GM21447 (cell line): ENCODE data around the gene FCHSD1.

Experiments
- ATAC-seq: cut with Tn5 transposase; IDR thresholded peaks from one replicate; pipeline ENCODE4 v1.9.1; 2021; ENCODE audit not compliant: unreplicated experiment

FCHSD1 gene

DNA sequence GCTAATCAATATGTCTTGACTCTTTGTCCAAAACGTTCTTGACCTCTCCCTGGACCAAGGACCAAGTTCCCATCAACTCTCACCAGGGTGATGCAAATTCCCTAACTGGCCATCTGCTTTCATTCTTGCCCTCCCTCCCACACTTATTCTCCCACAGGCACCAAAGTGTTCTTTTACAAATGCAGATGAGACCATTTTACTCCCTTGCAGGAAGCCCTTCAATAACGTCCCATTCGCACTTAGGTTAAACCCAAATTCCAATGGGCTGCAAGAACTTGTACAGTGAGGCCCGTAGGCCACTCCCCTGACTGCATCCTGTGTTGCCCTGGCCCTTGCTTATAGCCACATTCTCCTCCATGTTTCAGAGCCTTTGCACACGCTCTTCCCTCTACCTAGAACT, 23.5 kb upstream of the FCHSD1 start:
- no peak for ATAC-seq

DNA sequence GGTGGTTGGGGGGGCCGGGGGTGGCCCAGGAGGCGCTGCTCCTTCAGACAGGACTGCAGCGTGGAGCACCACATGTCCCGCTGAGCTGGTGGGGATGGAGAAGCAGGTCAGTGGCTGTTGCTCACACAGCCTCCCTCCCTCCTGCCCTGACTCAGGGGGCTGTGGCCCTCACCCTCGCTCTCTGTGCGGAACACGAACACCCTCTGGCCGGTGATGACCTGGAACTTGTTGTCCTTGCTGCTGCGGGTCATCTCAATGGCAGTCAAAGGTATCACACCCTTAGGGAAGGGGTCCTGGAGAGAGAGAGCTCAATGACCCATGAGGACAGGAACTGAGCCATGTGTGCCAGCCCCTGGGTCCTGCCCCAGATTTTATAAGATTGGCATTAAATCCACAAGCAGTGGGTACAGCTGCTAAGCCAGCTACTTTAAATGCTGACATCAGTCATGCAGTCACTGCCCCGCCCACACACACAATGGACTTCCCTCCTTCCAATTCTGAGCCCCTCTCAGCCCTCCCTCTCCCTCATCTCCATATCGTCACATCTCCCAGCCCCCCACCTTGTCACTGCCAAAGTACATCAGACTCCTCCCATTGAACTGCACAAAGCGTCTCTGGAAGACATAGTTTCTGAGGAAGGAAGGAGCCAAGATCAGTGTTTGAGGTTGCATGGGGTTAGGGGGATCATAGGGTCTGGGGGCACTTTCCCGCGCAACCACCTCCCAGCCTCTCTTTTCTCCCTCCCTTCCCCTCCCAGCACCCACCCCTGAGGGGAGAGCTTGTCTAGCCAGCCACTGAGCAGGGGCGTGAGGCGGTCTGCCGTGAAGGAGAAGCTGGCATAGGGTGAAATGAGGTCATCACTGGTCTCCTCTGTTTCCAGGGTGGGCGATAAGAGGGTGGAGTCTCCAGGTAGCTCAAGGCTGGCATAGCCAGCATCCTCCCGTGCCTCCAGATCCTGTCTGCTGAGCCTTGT, 21.9 kb upstream of the FCHSD1 start:
- no peak for ATAC-seq

DNA sequence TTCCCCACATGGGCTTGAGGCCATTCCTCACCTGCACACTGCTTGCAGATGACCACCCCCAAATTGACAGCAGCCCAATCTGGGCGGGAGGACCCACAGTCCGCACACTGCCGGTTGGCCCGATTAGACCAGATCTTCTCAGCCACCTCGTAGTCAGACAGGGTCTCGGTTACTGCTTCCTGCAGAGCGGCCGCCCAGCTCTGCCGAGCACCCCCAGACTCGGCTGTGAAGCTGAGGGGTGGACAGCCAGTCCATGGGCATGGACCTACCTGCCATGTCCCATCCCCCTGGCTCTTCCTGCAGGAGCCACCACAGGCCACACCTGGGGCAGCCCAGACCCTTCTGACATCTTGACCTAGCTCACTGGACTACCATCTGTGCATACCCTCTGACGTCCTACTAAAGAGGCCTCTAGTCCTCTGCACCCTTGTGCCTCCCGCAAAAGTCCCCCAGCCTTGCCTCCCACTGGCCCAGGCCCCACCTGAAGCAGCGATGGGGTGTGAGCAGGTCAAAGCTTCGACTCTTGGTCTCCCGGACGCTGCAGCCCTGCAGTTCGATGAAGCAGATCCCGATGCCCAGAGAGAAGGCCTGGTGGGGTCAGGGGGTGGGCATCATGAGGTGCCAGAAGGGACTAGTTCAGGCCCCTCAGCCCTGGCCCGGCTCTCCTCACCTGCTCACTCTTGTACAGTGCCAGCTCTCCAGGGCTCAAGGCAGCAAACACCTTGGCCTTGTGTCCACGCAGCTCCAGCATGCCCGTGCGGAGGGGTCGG, 21.0 kb upstream of the FCHSD1 start:
- no peak for ATAC-seq

DNA sequence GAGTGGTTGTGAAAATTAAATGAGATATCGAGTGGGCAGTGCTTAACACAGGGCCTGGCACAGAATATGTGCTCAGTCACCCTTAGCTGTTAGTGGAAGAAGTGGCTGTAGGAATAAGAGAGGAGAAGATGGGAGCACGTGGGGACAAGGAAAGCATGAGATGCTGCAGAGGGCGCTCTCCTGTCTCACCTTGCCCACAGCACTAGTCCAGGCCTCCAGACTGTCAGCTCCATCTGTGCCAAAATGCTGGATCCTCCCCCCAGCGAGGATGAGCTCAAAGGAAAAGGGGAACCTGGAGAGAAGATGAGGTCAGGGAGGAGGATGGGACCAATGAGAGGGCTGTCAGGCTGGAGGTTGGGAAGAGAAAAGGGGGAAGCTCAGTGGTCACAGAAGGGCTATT, 18.3 kb upstream of the FCHSD1 start:
- no peak for ATAC-seq

DNA sequence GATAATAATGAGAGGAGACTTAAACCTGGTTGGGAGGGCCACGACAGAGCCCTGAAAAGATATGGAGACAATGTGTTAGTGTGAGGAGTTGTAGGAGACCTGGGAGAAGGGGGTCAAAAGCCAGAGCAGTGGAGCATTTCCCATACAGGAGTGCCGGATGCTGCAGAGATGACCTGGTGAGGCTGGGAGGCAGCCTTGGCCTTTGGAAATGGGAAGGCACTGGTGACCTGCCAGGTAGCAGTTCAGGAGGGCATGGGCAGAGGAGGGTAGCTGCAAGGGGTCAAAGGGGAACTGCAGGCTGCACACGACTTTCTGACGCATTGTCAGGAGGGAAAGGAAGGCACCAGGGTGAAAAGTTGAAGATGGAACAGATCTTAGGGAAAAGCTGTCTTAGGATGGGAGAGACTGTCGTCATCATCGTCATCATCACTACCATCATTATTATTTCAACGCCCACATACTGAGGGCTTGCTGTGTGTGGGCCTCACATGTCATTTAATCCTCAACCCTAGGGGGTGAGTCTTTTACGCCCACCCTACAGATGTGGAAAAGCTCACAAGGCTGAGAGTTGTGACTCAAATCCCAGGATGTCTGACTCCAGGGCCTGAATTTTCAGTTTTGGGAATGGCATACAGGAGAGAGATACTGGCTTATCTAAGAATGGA, 17.5 kb upstream of the FCHSD1 start:
- no peak for ATAC-seq

DNA sequence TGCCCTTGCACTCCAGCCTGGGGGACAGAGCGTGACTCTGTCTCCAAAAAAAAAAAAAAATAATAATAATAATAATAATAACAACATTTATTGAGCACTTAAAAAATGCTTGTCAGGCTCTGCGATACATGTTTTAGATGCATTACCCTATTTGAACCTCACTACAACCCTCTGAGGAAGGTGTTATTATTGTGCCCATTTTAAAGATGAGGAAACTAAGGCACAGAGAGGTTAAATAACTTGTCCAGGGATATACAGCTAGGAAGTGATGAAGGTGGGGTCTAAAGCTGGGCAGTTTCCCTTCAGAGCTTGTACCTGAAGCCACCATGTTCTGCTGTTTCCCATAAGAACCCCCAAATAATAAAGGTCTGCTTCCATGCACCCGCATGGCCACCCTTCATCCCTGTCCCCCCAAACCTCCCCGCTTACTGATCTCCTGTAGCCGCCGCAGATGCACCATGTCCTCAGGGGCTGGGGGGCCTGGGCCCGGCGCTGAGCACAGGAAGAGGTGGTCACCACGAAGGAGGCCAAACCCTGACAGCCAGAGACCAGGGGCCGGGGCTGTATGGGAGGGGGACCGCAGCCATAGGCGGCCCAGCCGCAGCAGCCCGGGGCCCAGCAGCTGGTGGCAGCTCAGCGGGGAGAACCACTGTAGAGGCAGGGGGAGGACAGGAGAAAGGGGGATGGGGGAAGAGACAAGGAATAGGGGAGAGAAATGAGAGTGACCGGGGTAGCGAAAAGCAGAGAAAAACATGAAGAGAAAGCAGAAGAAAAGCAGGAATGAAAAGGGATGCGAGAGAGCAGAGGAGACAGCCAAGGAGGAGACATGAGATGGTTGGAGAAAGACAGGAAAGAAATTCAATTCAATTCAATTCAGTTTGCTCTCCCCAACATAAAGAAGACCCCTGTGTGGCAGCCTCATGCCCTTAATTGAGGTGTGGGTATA, 15.1 kb upstream of the FCHSD1 start:
- ATAC-seq = no peak

DNA sequence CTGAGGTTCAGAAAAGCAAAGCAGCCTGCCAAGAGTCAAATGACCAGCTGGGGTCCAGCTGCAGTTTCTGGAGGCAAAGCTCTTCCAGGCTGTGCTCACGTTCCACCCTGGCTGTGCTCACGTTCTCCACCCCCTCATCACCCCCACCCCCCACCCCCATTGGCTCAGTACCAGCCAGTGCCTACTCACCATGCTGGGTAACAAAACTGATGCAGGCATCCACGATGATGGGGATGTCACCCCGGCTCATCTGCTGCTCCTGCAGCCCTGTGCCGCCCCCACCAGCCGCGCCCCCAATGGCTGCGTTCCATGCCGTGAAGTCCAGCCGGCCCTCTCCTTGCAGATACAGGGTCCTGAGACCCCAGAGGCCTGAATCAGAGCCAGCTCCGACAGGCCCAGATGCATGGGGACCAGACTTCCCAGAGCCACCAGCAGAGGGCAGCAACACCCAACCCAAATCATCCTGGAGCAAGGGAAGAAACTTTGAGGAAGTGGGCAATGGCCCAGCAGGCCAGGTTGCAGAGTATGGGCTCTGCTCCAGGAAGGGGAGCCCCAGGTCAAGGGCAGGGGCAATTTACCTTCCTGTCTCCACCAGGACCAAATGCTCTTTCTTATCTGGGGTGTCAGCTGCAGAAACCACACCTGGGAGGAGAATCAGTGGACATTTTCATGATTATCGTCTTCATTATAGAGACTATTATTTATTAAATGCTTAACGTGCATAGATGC, 13.7 kb upstream of the FCHSD1 start:
- peak; percentile 95 for ATAC-seq

DNA sequence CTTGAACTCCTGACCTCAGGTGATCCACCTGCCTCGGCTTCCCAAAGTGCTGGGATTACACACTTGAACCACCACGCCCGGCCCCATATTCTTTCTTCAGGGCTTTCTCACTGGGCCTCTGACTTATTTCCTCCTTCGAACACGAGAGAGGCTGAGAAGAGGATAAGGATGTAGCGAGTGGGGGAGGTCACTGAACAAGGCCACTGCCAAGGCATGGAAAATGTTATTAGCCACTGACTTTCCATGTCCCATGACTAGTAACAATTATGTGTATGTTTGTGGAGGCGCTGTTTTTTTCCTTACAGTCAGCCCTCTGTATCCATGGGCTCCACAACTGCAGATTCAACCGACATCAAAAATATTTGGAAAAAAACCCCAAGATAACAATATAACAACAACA, 12.3 kb upstream of the FCHSD1 start:
- no peak for ATAC-seq

DNA sequence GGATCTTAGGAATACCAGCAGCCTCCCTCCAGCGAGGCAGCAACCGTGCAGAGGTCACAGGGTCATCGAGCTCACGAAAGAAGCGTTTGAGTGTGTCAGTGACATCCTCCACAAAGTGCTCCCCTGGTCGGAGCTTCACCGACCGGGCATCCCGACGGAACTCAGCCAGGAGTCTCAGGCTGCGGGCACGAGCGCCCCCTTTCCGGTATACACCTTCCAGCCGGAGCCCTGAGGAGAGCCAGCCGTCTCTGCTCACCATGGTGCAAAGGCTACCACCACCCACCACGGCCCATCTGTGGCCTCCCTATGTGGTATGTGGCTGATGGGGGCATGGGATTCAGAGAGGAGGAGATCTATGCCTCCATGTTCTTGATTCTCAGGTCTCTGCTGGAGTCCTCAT, 10.8 kb upstream of the FCHSD1 start:
- ATAC-seq = no peak

DNA sequence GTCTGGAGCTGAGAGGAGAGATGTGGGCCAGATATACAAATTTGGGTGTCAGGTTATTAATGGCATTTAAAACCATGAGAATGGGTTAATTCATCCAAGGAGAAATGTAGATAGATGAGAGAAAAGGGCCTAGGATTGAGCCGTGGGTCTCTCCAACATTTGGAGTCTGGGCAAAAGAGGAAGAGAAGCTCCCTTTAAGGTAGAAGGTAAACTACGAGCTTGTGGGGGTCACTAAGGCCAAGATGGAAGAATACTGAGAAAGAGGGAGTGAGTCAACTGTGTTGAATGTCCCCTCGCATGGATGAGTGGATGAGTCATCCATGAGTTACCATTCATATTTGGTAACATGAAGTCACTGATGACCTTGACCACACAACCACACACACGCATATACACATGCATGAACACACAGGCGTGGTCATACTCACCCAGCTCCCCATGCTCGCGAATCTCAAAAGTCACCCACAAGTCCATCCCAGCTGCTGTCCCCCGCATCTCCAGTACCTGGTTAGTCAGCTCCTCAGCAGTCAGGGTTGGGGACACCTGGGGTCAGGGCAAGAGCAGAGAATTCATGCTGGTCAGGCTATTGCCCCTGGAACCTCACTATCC, 6.8 kb upstream of the FCHSD1 start:
- peak; percentile 62 for ATAC-seq

DNA sequence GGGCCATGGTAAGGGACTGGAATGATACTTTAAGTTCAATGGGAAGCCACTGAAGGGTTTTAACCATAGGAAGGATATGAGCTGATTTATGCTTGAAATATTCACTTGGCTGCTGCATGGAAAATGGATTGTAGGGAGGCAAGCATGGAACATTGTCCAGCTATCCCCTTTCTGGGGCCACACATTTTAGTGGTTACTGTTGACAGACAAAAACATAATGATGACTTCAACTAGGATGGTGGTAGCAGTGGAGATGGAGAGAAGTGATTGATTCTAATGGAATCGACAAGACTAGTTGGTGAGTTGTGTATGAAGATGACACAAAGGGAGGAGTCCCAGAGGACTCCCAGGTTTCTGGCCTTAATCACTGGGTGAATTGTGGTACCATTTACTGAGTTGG, 6.2 kb upstream of the FCHSD1 start:
- ATAC-seq = no peak

DNA sequence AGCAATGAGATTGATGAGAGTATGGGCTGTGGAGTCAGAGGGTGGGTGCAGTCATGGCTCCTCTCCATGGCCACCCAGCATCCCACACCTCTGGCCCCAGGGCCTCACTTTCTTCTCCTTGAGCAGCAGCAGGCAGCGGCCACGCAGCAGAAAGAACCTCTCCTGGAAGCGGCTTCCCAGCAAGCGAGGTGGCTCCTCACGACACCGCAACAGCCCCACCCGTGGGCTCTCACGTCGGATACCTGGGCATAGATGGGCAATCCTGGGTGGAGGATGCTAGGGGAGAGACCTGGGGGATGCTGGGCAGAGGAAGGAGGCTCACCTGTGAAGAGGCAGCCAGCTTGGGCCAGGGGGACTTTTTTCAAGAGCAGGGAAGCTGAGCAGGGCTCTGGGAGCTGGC, 5.2 kb upstream of the FCHSD1 start:
- no peak for ATAC-seq

DNA sequence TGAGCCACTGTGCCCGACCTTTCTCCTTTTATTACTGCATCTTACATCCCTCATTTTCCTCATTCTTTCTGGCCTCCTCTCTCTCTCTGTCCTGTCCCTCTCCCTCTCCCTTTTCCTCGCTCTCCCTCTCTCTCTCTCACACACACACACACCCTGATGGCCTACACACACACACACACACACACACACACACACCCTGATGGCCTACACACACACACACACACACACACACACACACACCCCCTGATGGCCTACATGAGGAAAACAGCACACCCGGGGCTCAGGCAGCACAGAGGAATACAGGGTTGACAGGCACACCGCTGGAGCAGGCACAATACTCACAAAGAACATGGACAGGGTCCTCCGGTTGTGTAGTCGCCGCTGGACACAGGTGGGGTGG, 3.8 kb upstream of the FCHSD1 start:
- ATAC-seq = no peak

DNA sequence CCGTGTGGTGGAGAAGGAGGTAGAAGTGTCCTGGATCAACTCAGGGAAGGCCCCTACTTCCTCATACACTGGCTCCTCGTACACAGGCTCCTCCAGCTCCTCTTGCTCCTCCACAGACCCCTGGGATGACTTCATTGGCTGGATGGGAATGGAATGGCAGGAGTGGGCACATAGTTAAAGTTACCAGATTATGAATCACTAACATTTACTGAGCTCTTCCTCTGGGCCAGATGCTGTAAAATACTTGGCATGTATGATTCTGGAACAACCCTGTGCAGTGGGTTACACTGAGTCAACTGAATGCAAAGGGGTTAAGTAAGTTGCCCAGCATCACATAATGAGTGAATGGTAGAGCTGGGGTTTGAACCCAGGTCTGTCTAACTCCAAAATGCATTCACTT, 3.1 kb upstream of the FCHSD1 start:
- ATAC-seq = no peak

DNA sequence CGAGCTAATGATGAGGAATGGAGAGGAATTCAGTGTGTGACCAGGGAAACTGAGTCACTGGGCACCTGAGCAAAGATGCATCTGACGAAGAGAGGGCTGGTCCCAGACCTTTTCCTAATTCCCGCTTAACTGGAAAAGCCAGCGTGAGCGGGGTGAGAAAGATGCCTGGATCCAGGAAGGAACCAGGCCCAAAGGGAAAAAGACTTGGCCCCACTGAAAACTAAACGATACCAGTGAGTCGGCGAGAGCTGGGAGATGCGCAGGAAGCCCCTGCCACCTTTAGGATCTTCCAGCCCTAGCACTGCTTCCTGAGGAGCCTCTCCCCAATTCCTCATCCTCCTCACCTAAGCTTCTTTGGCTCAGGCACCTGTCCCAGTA, 499 bp upstream of the FCHSD1 start:
- ATAC-seq = peak; percentile 5

DNA sequence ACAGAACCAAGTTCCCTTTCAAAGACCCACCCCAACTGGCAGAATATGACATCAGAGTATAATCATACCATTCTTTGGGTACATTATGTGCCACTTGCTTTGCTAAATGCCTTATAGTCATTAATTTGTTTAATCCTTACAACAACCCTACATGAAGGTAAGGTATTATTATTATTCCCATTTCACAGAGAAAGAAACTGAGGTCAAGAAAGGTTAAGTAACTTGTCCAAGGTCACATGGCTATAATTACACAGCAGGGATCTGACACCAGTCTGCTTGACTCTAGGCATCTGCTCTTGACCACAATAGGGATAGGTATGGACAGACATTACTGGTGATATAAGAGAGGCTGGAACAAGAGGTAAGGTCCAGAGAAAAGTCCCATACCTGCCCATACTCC, 1.2 kb downstream of the FCHSD1 start:
- ATAC-seq = no peak

DNA sequence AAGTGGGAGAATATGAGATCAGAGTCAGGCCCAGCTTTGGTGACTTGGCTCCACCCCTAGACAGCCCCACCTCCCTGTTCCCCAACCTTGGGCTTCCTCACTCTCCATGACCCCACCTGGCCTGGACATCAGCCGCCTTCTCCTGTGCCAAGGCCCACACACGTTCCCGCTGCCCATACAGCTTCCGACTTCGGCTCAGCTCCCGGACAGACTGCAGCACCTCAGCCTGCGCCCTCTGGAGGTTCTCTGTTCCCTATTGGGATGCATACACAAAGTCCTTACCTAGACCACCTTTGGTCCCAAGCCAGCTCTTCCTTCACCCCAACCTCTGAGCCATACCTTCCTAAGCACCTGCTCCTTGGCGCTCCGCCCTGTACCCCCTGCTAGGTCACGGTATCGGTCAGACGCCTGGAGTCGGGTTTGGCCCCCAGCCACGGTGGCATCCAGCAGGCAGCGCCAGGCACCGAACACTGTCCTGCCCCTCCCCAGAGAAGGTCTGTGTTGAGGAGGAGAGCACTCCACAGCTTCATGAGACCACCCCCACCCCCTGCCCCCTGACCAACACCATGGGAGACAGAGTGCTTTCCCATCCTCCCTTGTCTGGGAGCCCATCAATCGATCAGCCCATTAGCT, 2.0 kb downstream of the FCHSD1 start:
- no peak for ATAC-seq

DNA sequence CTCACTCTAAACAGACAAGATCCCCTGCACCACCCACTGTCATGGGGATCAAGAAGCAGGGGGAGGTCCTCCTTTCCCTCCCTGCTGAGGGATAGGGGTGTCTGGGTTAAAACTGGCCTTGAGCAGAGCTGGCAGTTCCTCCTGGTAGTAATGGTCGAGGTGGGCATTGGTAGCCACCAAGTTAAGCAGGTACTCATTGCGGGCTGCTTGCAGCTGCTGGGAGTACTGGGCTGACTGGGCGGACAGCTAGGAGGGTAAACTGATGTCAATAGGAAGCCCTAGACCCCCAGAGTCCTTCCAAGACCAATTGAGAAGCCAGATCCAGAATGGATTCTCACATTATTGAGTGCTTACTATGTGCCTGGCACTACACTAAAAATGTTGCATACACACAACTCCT, 3.4 kb downstream of the FCHSD1 start:
- ATAC-seq = no peak

DNA sequence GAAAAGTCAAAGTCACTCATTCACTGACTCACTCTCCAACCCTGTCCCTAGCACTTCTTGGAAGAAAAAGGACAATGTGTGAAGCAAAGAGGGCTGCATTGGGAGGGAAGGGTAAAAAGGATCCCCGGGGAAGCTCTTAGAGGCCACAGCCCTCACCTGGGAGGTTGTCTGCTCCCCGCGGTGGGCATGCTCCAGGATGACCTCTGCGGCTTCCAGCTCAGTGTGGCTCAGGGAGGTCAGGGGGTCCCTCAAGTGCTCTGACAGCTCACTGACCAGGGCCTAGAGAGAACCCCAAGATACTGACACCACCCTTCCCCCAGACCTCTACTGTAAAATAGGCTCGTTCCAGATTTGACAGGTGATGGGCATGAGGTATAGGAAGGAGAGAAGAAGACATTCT, 4.0 kb downstream of the FCHSD1 start:
- ATAC-seq = no peak
